H9 (cell line): ENCODE measurements around the gene MARS1. TPM values are rescaled to one million over a fixed set of nuclear protein-coding genes. Genes with fewer than 3 reads are reported as not detected.

Source experiments
- DNase-seq: peaks from one replicate; pipeline ENCODE4 v3.0.0-alpha.2; 2017
- H2AFZ ChIP-seq: one replicate; pipeline ENCODE4 v1.6.1; 2013; ENCODE audit warnings: mild to moderate bottlenecking, low read length, control low read depth, moderate library complexity
- H2AK5ac ChIP-seq: 2 replicates; pipeline ENCODE4 v1.6.1; 2013; ENCODE audit warnings: low read length, control low read depth, mixed read lengths; ENCODE audit not compliant: insufficient read length
- H2BK120ac ChIP-seq: one replicate; pipeline ENCODE4 v1.6.1; 2013; ENCODE audit warnings: low read depth, mild to moderate bottlenecking, low read length, control low read depth, inconsistent platforms; ENCODE audit not compliant: poor library complexity, severe bottlenecking
- H2BK12ac ChIP-seq: 2 replicates; pipeline ENCODE4 v1.6.1; 2013; ENCODE audit warnings: low read length, control low read depth, mixed read lengths, low read depth; ENCODE audit not compliant: insufficient read length
- H2BK15ac ChIP-seq: 2 replicates; pipeline ENCODE4 v1.6.1; 2013; ENCODE audit warnings: low read depth, low read length, control low read depth
- H2BK20ac ChIP-seq: one replicate; pipeline ENCODE4 v1.6.1; 2013; ENCODE audit warnings: low read depth, mild to moderate bottlenecking, low read length, control low read depth, inconsistent platforms; ENCODE audit not compliant: poor library complexity, severe bottlenecking
- H2BK5ac ChIP-seq: 2 replicates; pipeline ENCODE4 v1.6.1; 2013; ENCODE audit warnings: low read length, control low read depth, mixed read lengths; ENCODE audit not compliant: insufficient read length
- H3K14ac ChIP-seq: 2 replicates; pipeline ENCODE4 v1.6.1; 2013; ENCODE audit warnings: low read length, control low read depth; ENCODE audit not compliant: insufficient read depth
- H3K18ac ChIP-seq: 2 replicates; pipeline ENCODE4 v1.6.1; 2013; ENCODE audit warnings: low read depth, mild to moderate bottlenecking, mixed read lengths, low read length, control low read depth; ENCODE audit not compliant: insufficient read length
- H3K23ac ChIP-seq: 2 replicates; pipeline ENCODE4 v1.6.1; 2013; ENCODE audit warnings: low read length, control low read depth, mixed read lengths, low read depth; ENCODE audit not compliant: insufficient read length
- H3K23me2 ChIP-seq: 2 replicates; pipeline ENCODE4 v1.6.1; 2013; ENCODE audit warnings: low read depth, mild to moderate bottlenecking, mixed read lengths, low read length, control low read depth; ENCODE audit not compliant: insufficient read length, poor library complexity, severe bottlenecking
- H3K27ac ChIP-seq: 2 replicates; pipeline ENCODE4 v1.5.1; 2013; ENCODE audit warnings: low read length, control low read depth, mixed read lengths, low read depth; ENCODE audit not compliant: insufficient read length
- H3K27me3 ChIP-seq: 2 replicates; pipeline ENCODE4 v1.6.1; 2013; ENCODE audit warnings: low read length, control low read depth, inconsistent platforms; ENCODE audit not compliant: insufficient read depth
- H3K4ac ChIP-seq: 2 replicates; pipeline ENCODE4 v1.6.1; 2013; ENCODE audit warnings: low read depth, mild to moderate bottlenecking, control low read depth, inconsistent platforms, low read length, moderate library complexity
- H3K4me1 ChIP-seq: 2 replicates; pipeline ENCODE4 v1.6.1; 2013; ENCODE audit warnings: low read length, control low read depth, inconsistent platforms; ENCODE audit not compliant: insufficient read depth
- H3K4me2 ChIP-seq: 2 replicates; pipeline ENCODE4 v1.6.1; 2013; ENCODE audit warnings: low read length, control low read depth, mixed read lengths; ENCODE audit not compliant: insufficient read length, insufficient read depth
- H3K56ac ChIP-seq: 2 replicates; pipeline ENCODE4 v1.6.1; 2013; ENCODE audit warnings: low read depth, mild to moderate bottlenecking, mixed read lengths, low read length, control low read depth; ENCODE audit not compliant: insufficient read length
- H3K79me1 ChIP-seq: 2 replicates; pipeline ENCODE4 v1.6.1; 2013; ENCODE audit warnings: low read depth, mild to moderate bottlenecking, moderate library complexity, low read length, control low read depth, inconsistent platforms; ENCODE audit not compliant: insufficient read depth, poor library complexity, severe bottlenecking
- H3K79me2 ChIP-seq: 2 replicates; pipeline ENCODE4 v1.6.1; 2013; ENCODE audit warnings: low read length, control low read depth, inconsistent platforms; ENCODE audit not compliant: insufficient read depth
- H3K9ac ChIP-seq: 2 replicates; pipeline ENCODE4 v1.6.1; 2013; ENCODE audit warnings: low read length, control low read depth, mixed read lengths; ENCODE audit not compliant: insufficient read length; ENCODE audit errors: extremely low read depth
- H3K9me3 ChIP-seq: one replicate; pipeline ENCODE4 v1.6.1; 2013; ENCODE audit warnings: low read depth, low read length, inconsistent platforms; ENCODE audit not compliant: control insufficient read depth
- H3T11ph ChIP-seq: one replicate; pipeline ENCODE4 v1.6.1; 2013; ENCODE audit warnings: mild to moderate bottlenecking, low read length, control low read depth, inconsistent platforms
- H4K20me1 ChIP-seq: one replicate; pipeline ENCODE4 v1.6.1; 2013; ENCODE audit not compliant: control insufficient read depth, insufficient read length, insufficient read depth
- H4K5ac ChIP-seq: 2 replicates; pipeline ENCODE4 v1.6.1; 2013; ENCODE audit warnings: low read depth, mild to moderate bottlenecking, mixed read lengths, low read length, control low read depth; ENCODE audit not compliant: insufficient read length
- H4K8ac ChIP-seq: replicated peaks from 2 replicates; pipeline ENCODE4 v1.6.1; 2013; ENCODE audit warnings: low read length, control low read depth, mixed read lengths, low read depth; ENCODE audit not compliant: insufficient read length
- H4K91ac ChIP-seq: 2 replicates; pipeline ENCODE4 v1.6.1; 2013; ENCODE audit warnings: low read depth, mild to moderate bottlenecking, moderate library complexity, mixed read lengths, low read length, control low read depth; ENCODE audit not compliant: insufficient read length
- H3K27ac Mint-ChIP-seq, 3 experiments: 2 replicates in 2 of 3; 3 replicates in 1 of 3; pipeline ENCODE4 v1.8.0; 2020 to 2021; ENCODE audit warnings: mixed read lengths in 3 of 3, mild to moderate bottlenecking in 1 of 3, moderate library complexity in 1 of 3
- H3K27me3 Mint-ChIP-seq: 2 replicates; pipeline ENCODE4 v1.8.0; 2021; ENCODE audit warnings: low read depth, mild to moderate bottlenecking, moderate library complexity, mixed read lengths
- H3K36me3 Mint-ChIP-seq, 3 experiments: 2 replicates in 2 of 3; 3 replicates in 1 of 3; pipeline ENCODE4 v1.8.0; 2020 to 2021; ENCODE audit warnings: low read depth in 3 of 3, mixed read lengths in 3 of 3; ENCODE audit not compliant: insufficient read depth in 1 of 3
- H3K4me1 Mint-ChIP-seq, 2 experiments: 2 replicates each; pipeline ENCODE4 v1.8.0; 2020; ENCODE audit warnings: mixed read lengths in 2 of 2
- H3K4me3 Mint-ChIP-seq, 2 experiments: 2 replicates in 1 of 2; 3 replicates in 1 of 2; pipeline ENCODE4 v1.8.0; 2020 to 2021; ENCODE audit warnings: mild to moderate bottlenecking in 2 of 2, mixed read lengths in 2 of 2, moderate library complexity in 1 of 2
- H3K9me3 Mint-ChIP-seq, 2 experiments: 2 replicates in 1 of 2; 3 replicates in 1 of 2; pipeline ENCODE4 v1.8.0; 2020; ENCODE audit warnings: mild to moderate bottlenecking in 2 of 2, mixed read lengths in 2 of 2, moderate library complexity in 1 of 2
- CTCF ChIP-seq: fragments of 200-600 bp; sonication (generic); conservative IDR thresholded peaks from 3 replicates; pipeline ENCODE4 v1.8.0; 2021; ENCODE audit warnings: antibody characterized with exemption, mild to moderate bottlenecking
- WGBS: extraction: QIAGEN DNeasy Blood & Tissue Kit; methylation state at CpG from one replicate; pipeline ENCODE4 v1.1.7; 2013; ENCODE audit warnings: missing lambda C conversion rate, low lambda C conversion rate, mixed read lengths; ENCODE audit not compliant: insufficient read length; ENCODE audit errors: extremely low coverage; 5-methylcytosine and 5-hydroxymethylcytosine counted together
- total RNA-seq: library from RNA; stranded (reverse); gene quantifications from 2 replicates; pipeline ENCODE4 v1.2.1, GENCODE V29; 2021

The MARS1 gene
- total RNA-seq, 1 experiment from 2014 or later, result 368 TPM

- Histone ChIP-seq H2BK12ac (no peak within 1 kb of the TSS), H2BK15ac (no peak within 1 kb of the TSS), H4K5ac (no peak within 1 kb of the TSS), H2BK5ac (no peak within 1 kb of the TSS), H3K79me1 (no peaks in the 10 kb centered on the region), H2AK5ac (no peak within 1 kb of the TSS), H3K14ac (peak within 1 kb of the TSS; percentile 52; the same call in 1 of the 2 replicates), H3K56ac (no peak within 1 kb of the TSS), H3K9ac (no peak within 1 kb of the TSS), H3K23ac (no peak within 1 kb of the TSS), H3K4ac (no peak within 1 kb of the TSS), H3K79me2 (no peaks in the 10 kb centered on the region), H3K18ac (no peak within 1 kb of the TSS), H4K91ac (no peak within 1 kb of the TSS), H4K20me1 (no peaks in the 10 kb centered on the region), H2BK20ac (no peak within 1 kb of the TSS), H3K4me1 (no peaks in the 10 kb centered on the region), H3K4me2 (peak within 1 kb of the TSS; percentile 90), H2AFZ (no peak within 1 kb of the TSS), H2BK120ac (no peak within 1 kb of the TSS), H3K23me2 (peaks cover 34% of the 10 kb centered on the region), H4K8ac (no peak within 1 kb of the TSS), H3K27me3 (no peaks in the 10 kb centered on the region), H3K27ac (peak within 1 kb of the TSS; percentile 59), H3K9me3 (no peaks in the 10 kb centered on the region), H3T11ph (no peak within 1 kb of the TSS)
- peaks cover 0 to 12% (median 5%) of the 10 kb centered on the region in 3 experiments; a peak in 6 of 7 replicates for H3K36me3 Mint-ChIP-seq
- peaks cover 25% of the 10 kb centered on the region for H3K27me3 Mint-ChIP-seq
- H3K4me1 Mint-ChIP-seq, result peaks cover 41 to 46% of the 10 kb centered on the region in 2 experiments
- WGBS, result no CpG with 5 or more reads among the region's 36 CpGs
- peak within 1 kb of the TSS; percentile 91 to 99 for H3K4me3 Mint-ChIP-seq
- DNase-seq, result peak; percentile 72
- H3K27ac Mint-ChIP-seq, result peak within 1 kb of the TSS; percentile 94 to 97 (median 97)
- H3K9me3 Mint-ChIP-seq, result no peaks in the 10 kb centered on the region
- TF ChIP-seq CTCF, result no peak
These were observed 28.0 kb upstream of the MARS1 start, which contains the start of gene GLI1 for GRCh38 chr12:57459750-57460467. GLI1 (plus strand) TSS chr12:57459785; CDS start chr12:57463692, 3,907 bp downstream.
